ENCODE results near the gene KYAT1.
"Not testable (repeated sequence)": the region's sequence is repeated elsewhere in the genome, so short reads cannot be mapped to it uniquely, and the experiment has no call there.

KYAT1 gene

GRCh38 chr9:128820665-128821583 lies 60.8 kb downstream of the KYAT1 start:
- in situ Hi-C loops (cut with HindIII; ENCODE audit: low sequenced_read_pairs): no loop called here

GRCh38 chr9:128819716-128820664 lies 61.8 kb downstream of the KYAT1 start:
- in situ Hi-C loops (cut with HindIII; ENCODE audit: low sequenced_read_pairs): loop anchor here (10.0 kb wide), 1 partner anchor 45 kb away; no protein-coding TSS in a partner anchor

GRCh38 chr9:128818839-128819715 lies 62.7 kb downstream of the KYAT1 start:
- in situ Hi-C loops (cut with HindIII; ENCODE audit: low sequenced_read_pairs): loop anchor here (10.0 kb wide), 1 partner anchor 46 kb away; no protein-coding TSS in a partner anchor

- in situ Hi-C loops (cut with HindIII; ENCODE audit: low sequenced_read_pairs): loop anchor here (10.0 kb wide), 1 partner anchor 47 kb away; no protein-coding TSS in a partner anchor
These were observed 63.5 kb downstream of the KYAT1 start, which contains the start of gene ENDOG for GRCh38 chr9:128818099-128818838. TSS of gene ENDOG (plus strand) at chr9:128818500. CDS start at chr9:128818685, 185 bp downstream.

GRCh38 chr9:128810873-128811272 lies 70.9 kb downstream of the KYAT1 start:
- in situ Hi-C loops (cut with HindIII; ENCODE audit: low sequenced_read_pairs): loop anchor here (10.0 kb wide), 1 partner anchor 54 kb away; no protein-coding TSS in a partner anchor

GRCh38 chr9:128809831-128810230 lies 71.9 kb downstream of the KYAT1 start:
- in situ Hi-C loops (cut with HindIII; ENCODE audit: low sequenced_read_pairs): loop anchor here (10.0 kb wide), 1 partner anchor 55 kb away; no protein-coding TSS in a partner anchor

- in situ Hi-C loops (cut with HindIII; ENCODE audit: low sequenced_read_pairs): no loop called here
These were observed 72.6 kb downstream of the KYAT1 start for GRCh38 chr9:128809036-128809599.

GRCh38 chr9:128808543-128808942 lies 73.2 kb downstream of the KYAT1 start:
- in situ Hi-C loops (cut with HindIII; ENCODE audit: low sequenced_read_pairs): no loop called here

GRCh38 chr9:128807827-128808226 lies 73.9 kb downstream of the KYAT1 start:
- in situ Hi-C loops (cut with HindIII; ENCODE audit: low sequenced_read_pairs): no loop called here

- in situ Hi-C loops (cut with HindIII; ENCODE audit: low sequenced_read_pairs): no loop called here
These were observed 76.1 kb downstream of the KYAT1 start for GRCh38 chr9:128805661-128806060.

- in situ Hi-C loops (cut with HindIII; ENCODE audit: low sequenced_read_pairs): no loop called here
These were observed 79.3 kb downstream of the KYAT1 start for GRCh38 chr9:128802482-128802881.

GRCh38 chr9:128800061-128800460 lies 81.7 kb downstream of the KYAT1 start:
- in situ Hi-C loops (cut with HindIII; ENCODE audit: low sequenced_read_pairs): no loop called here

- in situ Hi-C loops (cut with HindIII; ENCODE audit: low sequenced_read_pairs): no loop called here
These were observed 82.9 kb downstream of the KYAT1 start for GRCh38 chr9:128798896-128799295.

- in situ Hi-C loops (cut with HindIII; ENCODE audit: low sequenced_read_pairs): not testable (repeated sequence)
These were observed 86.8 kb downstream of the KYAT1 start for GRCh38 chr9:128794961-128795360.

GRCh38 chr9:128792978-128793686 lies 88.6 kb downstream of the KYAT1 start:
- in situ Hi-C loops (cut with HindIII; ENCODE audit: low sequenced_read_pairs): no loop called here

GRCh38 chr9:128792134-128792533 lies 89.6 kb downstream of the KYAT1 start:
- in situ Hi-C loops (cut with HindIII; ENCODE audit: low sequenced_read_pairs): no loop called here

- in situ Hi-C loops (cut with HindIII; ENCODE audit: low sequenced_read_pairs): no loop called here
These were observed 91.2 kb downstream of the KYAT1 start for GRCh38 chr9:128790536-128790935.

GRCh38 chr9:128788445-128788844 lies 93.3 kb downstream of the KYAT1 start:
- in situ Hi-C loops (cut with HindIII; ENCODE audit: low sequenced_read_pairs): no loop called here

All from DLD1 (cell line).